GM13976 (cell line): ENCODE results near the gene HMGA1.

Experiments used
- DNase-seq: peaks from one replicate; pipeline ENCODE4 v3.0.0; 2012; ENCODE audit warnings: low spot score
- in situ Hi-C: fragments of 300-500 bp; cut with MboI; formaldehyde crosslinking; loops from one replicate; pipeline ENCODE4 v1.12.0; 2022; ENCODE audit warnings: low sequenced_read_pairs, mixed read lengths, inconsistent platforms; ENCODE audit not compliant: unreplicated experiment
- TF ChIP-seq, protein P1 (sequence below): IDR thresholded peaks from 2 replicates; pipeline ENCODE4 v1.5.1; 2012; ENCODE audit warnings: borderline replicate concordance, mild to moderate bottlenecking; ENCODE audit not compliant: insufficient read depth; ENCODE audit errors: extremely low read depth, missing control alignments, control extremely low read depth

HMGA1 gene

DNA sequence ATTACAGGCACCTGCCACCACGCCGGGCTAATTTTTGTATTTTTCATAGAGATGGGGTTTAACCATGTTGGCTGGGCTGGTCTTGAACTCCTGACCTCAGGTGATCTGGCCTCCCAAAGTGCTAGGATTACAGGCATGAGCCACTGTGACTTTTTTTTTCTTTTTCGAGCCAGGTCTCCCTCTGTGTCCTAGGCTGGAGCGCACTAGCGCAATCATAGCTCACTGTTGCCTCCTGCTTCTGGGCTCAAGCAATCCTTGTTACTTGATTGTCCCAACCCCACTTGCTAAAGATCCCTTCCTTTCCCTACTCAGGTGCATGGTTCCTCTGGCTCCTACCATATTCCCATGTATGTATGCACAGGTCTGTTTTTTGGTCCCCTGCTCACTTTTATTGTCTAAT is 39.5 kb downstream of the HMGA1 start:
- TF ChIP-seq, protein P1, sequence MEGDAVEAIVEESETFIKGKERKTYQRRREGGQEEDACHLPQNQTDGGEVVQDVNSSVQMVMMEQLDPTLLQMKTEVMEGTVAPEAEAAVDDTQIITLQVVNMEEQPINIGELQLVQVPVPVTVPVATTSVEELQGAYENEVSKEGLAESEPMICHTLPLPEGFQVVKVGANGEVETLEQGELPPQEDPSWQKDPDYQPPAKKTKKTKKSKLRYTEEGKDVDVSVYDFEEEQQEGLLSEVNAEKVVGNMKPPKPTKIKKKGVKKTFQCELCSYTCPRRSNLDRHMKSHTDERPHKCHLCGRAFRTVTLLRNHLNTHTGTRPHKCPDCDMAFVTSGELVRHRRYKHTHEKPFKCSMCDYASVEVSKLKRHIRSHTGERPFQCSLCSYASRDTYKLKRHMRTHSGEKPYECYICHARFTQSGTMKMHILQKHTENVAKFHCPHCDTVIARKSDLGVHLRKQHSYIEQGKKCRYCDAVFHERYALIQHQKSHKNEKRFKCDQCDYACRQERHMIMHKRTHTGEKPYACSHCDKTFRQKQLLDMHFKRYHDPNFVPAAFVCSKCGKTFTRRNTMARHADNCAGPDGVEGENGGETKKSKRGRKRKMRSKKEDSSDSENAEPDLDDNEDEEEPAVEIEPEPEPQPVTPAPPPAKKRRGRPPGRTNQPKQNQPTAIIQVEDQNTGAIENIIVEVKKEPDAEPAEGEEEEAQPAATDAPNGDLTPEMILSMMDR = no peak
- no peak for DNase-seq
- in situ Hi-C loops = no loop called here

DNA sequence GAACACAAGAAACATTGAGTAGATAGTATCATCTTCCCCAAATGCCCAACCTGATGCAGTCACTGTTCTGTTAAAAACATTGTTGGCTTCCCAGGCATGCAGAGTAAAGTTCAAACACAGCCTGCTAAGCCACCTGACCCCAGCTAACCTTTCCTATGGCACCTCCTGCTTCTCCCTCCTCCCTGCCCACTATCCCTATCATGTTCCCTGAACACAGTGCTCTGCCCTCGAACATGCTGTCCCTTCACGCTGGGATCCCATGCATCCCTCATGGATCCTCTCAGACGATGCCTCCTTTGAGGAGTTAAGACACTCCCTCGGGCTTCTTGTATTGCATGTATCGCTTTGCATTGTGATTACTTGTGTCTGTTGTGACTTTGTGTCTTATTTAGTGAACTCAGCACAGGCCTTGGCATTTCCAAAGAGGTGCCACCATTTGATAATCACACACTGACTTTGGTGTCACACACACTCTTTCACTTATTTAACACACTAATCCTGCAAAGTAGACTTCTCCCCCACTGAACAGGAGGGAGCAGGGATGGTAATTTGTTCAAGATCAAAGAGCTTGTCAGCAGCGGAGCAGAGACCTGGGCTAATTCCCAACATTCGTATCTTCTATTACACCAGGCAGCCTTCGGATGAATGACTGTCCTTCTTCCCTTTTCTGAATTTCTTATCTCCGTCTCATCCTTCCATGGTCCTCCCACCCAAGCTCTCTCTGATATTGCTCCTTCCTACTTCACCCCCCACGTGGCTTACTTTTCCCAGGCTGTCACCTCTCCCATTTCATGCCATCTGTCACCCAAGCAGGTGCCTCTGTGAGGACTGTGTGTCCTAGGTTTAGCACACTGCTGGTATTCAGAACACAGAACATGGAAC is 40.4 kb downstream of the HMGA1 start:
- no peak for DNase-seq
- TF ChIP-seq, protein P1 = no peak
- in situ Hi-C loops = no loop called here

- in situ Hi-C loops = no loop called here
- no peak for DNase-seq
- TF ChIP-seq, protein P1 = no peak
Measured at GRCh38 chr6:34277763-34278112, 41.1 kb downstream of the HMGA1 start.

DNA sequence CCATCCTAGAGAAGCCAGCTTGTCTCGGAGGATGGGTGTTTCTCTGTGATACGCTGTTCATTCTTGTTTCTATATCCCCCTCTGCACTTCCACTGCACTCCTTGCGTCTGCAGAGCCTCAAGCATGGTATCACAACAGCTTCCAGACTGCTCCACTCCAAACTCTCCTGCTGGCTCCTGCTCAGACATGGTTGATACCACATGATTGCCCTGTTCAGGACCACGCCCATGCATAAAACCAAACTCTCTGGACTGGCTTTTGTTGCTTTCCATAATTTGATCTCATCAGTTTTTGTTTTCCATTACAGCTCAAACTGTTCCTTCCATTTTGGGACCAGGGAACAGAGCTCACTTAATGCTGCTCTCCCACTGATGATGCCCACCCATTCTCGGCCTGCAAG is 42.2 kb downstream of the HMGA1 start:
- TF ChIP-seq, protein P1 = no peak
- in situ Hi-C loops = no loop called here
- DNase-seq = no peak

DNA sequence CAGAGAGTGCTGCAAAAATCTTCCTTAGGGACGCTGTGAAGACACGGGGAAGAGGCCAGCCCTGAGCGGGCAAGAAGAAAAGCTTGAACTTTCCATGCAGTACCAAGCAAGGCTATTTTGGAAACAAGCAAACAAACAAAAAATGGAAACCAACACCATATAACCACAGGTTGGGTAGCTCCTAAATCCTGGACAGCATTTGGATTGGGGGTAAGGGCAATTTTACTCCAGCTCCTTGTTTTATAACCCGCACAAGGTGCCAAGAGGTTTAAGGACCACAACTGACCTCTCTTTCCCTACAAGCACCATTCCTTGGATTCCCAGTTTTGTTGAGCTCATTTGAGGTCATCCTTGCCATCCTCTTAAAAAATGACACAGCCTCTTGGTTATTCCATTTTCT is 43.5 kb downstream of the HMGA1 start:
- TF ChIP-seq, protein P1 = no peak
- DNase-seq = no peak
- in situ Hi-C loops = no loop called here

DNA sequence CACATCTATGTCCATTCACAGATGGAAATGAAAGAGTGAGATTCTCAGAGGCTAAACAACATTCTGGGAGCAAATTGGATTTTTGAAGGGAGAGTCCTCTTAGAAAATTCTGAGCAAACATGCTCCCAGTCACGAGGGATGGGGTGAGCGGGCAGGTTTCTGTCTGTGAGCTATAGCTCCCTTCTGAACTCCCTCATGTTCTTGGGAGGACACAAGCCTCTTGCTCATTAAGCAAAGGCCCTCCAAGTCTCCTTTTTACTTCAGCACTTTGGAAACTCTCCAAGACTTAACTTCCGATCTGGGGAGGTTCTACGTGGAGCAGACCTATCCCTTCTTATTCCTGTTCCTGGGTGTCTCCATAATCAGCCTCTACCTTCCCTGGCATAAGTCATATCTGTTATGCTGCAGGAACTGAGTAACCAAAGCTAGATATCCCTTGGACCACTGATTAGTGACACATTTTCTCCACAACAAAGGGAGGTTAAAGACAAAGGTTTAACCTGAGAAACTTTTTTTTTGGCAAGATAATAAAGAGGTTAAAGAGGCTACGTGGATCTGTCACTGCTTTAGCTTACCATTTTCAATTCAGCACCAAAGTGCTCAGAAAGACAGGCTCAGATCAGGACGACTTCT is 45.1 kb downstream of the HMGA1 start:
- in situ Hi-C loops = no loop called here
- TF ChIP-seq, protein P1 = no peak
- no peak for DNase-seq
